H1 (cell line): ENCODE measurements around the gene RASAL2. TPM values are rescaled to one million over a fixed set of nuclear protein-coding genes. Genes with fewer than 3 reads are reported as not detected.

Experiments
- FOSL1 ChIP-seq: IDR thresholded peaks from 2 replicates; pipeline ENCODE4 v1.6.1; 2011; ENCODE audit warnings: mild to moderate bottlenecking, low read depth, low read length, moderate library complexity; ENCODE audit not compliant: insufficient read depth
- RAD21 ChIP-seq, 2 experiments: IDR thresholded peaks in 1 of 2; conservative IDR thresholded peaks in 1 of 2; 2 replicates each; pipeline ENCODE4 v1.6.1; 2011; ENCODE audit warnings: low read depth in 2 of 2, low read length in 2 of 2, improper control_type of control experiment in 1 of 2, inconsistent platforms in 1 of 2, mild to moderate bottlenecking in 1 of 2, moderate library complexity in 1 of 2
- SP4 ChIP-seq: IDR thresholded peaks from 2 replicates; pipeline ENCODE4 v1.6.1; 2012; ENCODE audit warnings: low read length, inconsistent platforms
- TAF1 ChIP-seq: IDR thresholded peaks from 2 replicates; pipeline ENCODE4 v1.6.1; 2011; ENCODE audit warnings: mild to moderate bottlenecking, low read depth, low read length
- polyA plus RNA-seq, 7 experiments: library from polyadenylated mRNA; depleted of rRNA in 3 of 7; stranded (reverse) in 5 of 7; unstranded in 2 of 7; fragments of >200 nt in 5 of 7; fragments of 200-250 nt in 2 of 7; gene quantifications; 1 replicate in 5 of 7; 2 replicates in 1 of 7; 4 replicates in 1 of 7; pipeline versions ENCODE4 v1.2.1 to v1.2.3, GENCODE V29; 2011 to 2013; ENCODE audit warnings: missing spikeins in 2 of 7, mixed read lengths in 2 of 7
- total RNA-seq: library from RNA; stranded (reverse); fragmentation: NEBNext Ultra II Directional; extraction: Animal tissue kit (Norgen Biotek cat#: 25700); gene quantifications from 2 replicates; pipeline ENCODE4 v1.2.1, GENCODE V29; 2021

RASAL2 gene
- total and polyA plus RNA-seq, 2 of the 8 experiments (the other 6 are each of a cell fraction or from before 2014, with no cell fraction given), result 15.9 to 32.5 TPM

GRCh38 chr1:178330153-178330552, 236.2 kb downstream of the RASAL2 start (continued):
- no peak for TF ChIP-seq RAD21 (IDR thresholded peaks at IDR 0.05 in 1 of 2, conservative IDR thresholded peaks at IDR 0.05 in 1 of 2; ENCODE audit: low read depth in 2 of 2, low read length in 2 of 2)
- no peak for TF ChIP-seq TAF1
- no peak for TF ChIP-seq FOSL1
- no peak for TF ChIP-seq SP4
